ENCODE measurements around the gene CCND2. TPM values are rescaled to one million over a fixed set of nuclear protein-coding genes. Genes with fewer than 3 reads are reported as not detected.

The CCND2 gene
- total RNA-seq, 1 donor from 2014 or later, result 186 TPM

GRCh38 chr12:4320853-4321701 is 47.5 kb downstream of the CCND2 start, which contains the start of gene TIGAR:
Gene TIGAR (plus strand): TSS chr12:4321213. CDS start chr12:4321272, 59 bp downstream.
- TF ChIP-seq CTCF (conservative IDR thresholded peaks at IDR 0.05), result no peak
- Mint-ChIP-seq H3K36me3 (ENCODE audit: low read depth) (no peaks in the 10 kb centered on the region), H3K27me3 (ENCODE audit: low read depth) (no peaks in the 10 kb centered on the region), H3K27ac (ENCODE audit: unreplicated experiment) (peak within 1 kb of the TSS; percentile 98), H3K4me3 (peak within 1 kb of the TSS; percentile 88), H3K9me3 (no peaks in the 10 kb centered on the region), H3K4me1 (peaks cover 38% of the 10 kb centered on the region)
- peak; percentile 81 for DNase-seq (ENCODE audit: low read depth, low spot score)

- H3K27me3 Mint-ChIP-seq (ENCODE audit: low read depth), result no peaks in the 10 kb centered on the region
- H3K9me3 Mint-ChIP-seq, result no peaks in the 10 kb centered on the region
- H3K4me3 Mint-ChIP-seq, result peak overlapping the region; percentile 88
- H3K4me1 Mint-ChIP-seq, result peaks cover 38% of the 10 kb centered on the region
- H3K27ac Mint-ChIP-seq (ENCODE audit: unreplicated experiment), result no peak overlapping the region
- no peak for TF ChIP-seq CTCF (conservative IDR thresholded peaks at IDR 0.05)
- H3K36me3 Mint-ChIP-seq (ENCODE audit: low read depth), result no peaks in the 10 kb centered on the region
- no peak for DNase-seq (ENCODE audit: low read depth, low spot score)
Observed at GRCh38 chr12:4322726-4323125, 49.2 kb downstream of the CCND2 start.

Other genes with a start within 250 kb of the CCND2 start
- 15.4 and 18.1 TPM in 2 replicates for gene TIGAR, start 47.5 kb downstream of the CCND2 start, total RNA-seq
- 0.16 and 0.25 TPM in 2 replicates for gene FGF23, start 106.0 kb downstream of the CCND2 start, total RNA-seq
- gene FGF6, start 172.1 kb downstream of the CCND2 start, total RNA-seq, result not detected in 2 replicates